Smooth muscle cell (in vitro differentiated cells): ENCODE results near the gene TUSC2. TPM values are rescaled to one million over a fixed set of nuclear protein-coding genes. Genes with fewer than 3 reads are reported as not detected.

Experiments used
- DNase-seq: peaks from one replicate; lab custom pipeline; 2025; ENCODE audit not compliant: unreplicated experiment; lab: John Stamatoyannopoulos, UW
- H2AFZ ChIP-seq: fragments of 200-600 bp; sonication (generic); 2 replicates; pipeline ENCODE4 v1.6.0; 2016; ENCODE audit warnings: antibody characterized with exemption, low read depth, mild to moderate bottlenecking
- H3F3A ChIP-seq: fragments of 200-600 bp; sonication (generic); 2 replicates; pipeline ENCODE4 v1.6.0; 2017; ENCODE audit warnings: antibody characterized with exemption, low read depth
- H3K27ac ChIP-seq: fragments of 200-600 bp; sonication (generic); 2 replicates; pipeline ENCODE4 v1.5.1; 2016; ENCODE audit warnings: low read depth, mild to moderate bottlenecking
- H3K27me3 ChIP-seq: fragments of 200-600 bp; sonication (generic); 2 replicates; pipeline ENCODE4 v1.6.1; 2016; ENCODE audit warnings: low read depth, mild to moderate bottlenecking
- H3K36me3 ChIP-seq: fragments of 200-600 bp; sonication (generic); 2 replicates; pipeline ENCODE4 v1.5.1; 2016; ENCODE audit warnings: low read depth
- H3K4me1 ChIP-seq: fragments of 200-600 bp; sonication (generic); 2 replicates; pipeline ENCODE4 v1.5.1; 2016; ENCODE audit warnings: low read depth
- H3K4me2 ChIP-seq: fragments of 200-600 bp; sonication (generic); 2 replicates; pipeline ENCODE4 v1.6.0; 2016; ENCODE audit warnings: mild to moderate bottlenecking
- H3K4me3 ChIP-seq: fragments of 200-600 bp; sonication (generic); 2 replicates; pipeline ENCODE4 v1.5.1; 2016; ENCODE audit warnings: mild to moderate bottlenecking
- H3K79me2 ChIP-seq: fragments of 200-600 bp; sonication (generic); 2 replicates; pipeline ENCODE4 v1.6.0; 2016; ENCODE audit warnings: low read depth, mild to moderate bottlenecking
- H3K9ac ChIP-seq: fragments of 200-600 bp; sonication (generic); 2 replicates; pipeline ENCODE4 v1.6.0; 2016; ENCODE audit warnings: low read depth
- H3K9me3 ChIP-seq: fragments of 200-600 bp; sonication (generic); replicated peaks from 2 replicates; pipeline ENCODE4 v1.5.1; 2016; ENCODE audit warnings: low read depth
- H4K20me1 ChIP-seq: fragments of 200-600 bp; sonication (generic); 2 replicates; pipeline ENCODE4 v1.6.0; 2016; ENCODE audit warnings: low read depth
- WGBS: methylation state at CpG from one replicate; pipeline ENCODE4 v1.1.7; 2016; ENCODE audit warnings: low lambda C conversion rate; 5-methylcytosine and 5-hydroxymethylcytosine counted together
- polyA plus RNA-seq: library from polyadenylated mRNA; unstranded; fragments of >200 nt; fragmentation: Nextera tagmentation; extraction: Ambion mirVana; gene quantifications from 2 replicates; pipeline ENCODE4 v1.2.1, GENCODE V29; 2016
- total RNA-seq: library from RNA; depleted of rRNA; stranded (reverse); fragments of >200 nt; gene quantifications from 2 replicates; pipeline ENCODE4 v1.2.3, GENCODE V29; 2014
- TF ChIP-seq, protein P1 (sequence below): fragments of 200-600 bp; sonication (generic); IDR thresholded peaks from 2 replicates; pipeline ENCODE4 v1.5.1; 2017; ENCODE audit warnings: borderline replicate concordance, mild to moderate bottlenecking, antibody characterized with exemption; ENCODE audit not compliant: insufficient read depth, poor library complexity, severe bottlenecking

TUSC2 gene
- total and polyA plus RNA-seq, 2 experiments from 2014 or later = 25.1 to 53.4 TPM

DNA sequence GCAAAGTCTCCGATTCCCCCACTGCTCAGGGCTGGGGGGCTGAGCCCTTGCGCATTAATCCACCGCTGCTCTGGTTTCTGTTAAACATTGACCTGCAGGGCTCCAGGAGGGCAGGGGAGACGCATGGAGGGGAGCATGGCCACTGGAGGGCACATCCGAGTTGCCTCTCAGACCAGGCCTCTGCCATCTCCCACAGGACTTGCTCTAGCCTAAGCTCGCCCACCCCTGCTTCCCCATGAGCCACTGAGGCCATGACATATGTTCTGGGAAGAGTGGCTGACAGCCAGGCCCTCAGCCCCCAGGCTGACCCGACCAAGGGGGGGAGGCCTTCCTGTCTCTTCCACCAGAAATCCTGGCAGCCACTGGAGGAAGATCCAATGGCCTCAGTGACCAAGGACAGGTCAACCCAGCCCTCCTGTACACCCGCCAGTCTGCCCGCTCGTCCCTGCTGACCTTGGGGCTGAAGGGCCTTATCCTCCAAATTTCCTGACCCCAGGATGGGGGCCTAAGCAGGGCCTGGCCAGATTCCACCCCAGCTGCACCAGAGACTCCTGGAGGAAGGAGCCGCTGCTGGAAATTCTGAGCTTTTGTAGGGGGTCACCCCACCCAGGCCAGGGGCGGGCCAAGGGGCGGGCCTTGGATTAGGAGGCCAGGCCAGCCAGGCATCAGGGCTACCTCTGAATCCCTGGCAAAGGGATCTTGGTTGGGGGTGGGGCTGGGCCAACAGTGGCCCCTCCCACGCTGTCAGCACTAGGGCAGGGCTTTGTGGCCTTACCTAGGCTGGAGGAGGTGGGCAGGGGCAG lies 24.8 kb downstream of the TUSC2 start, which contains the start of gene HYAL1:
HYAL1 (minus strand) TSS at position 562 of the 803 bp plus-strand sequence. CDS start 618 bp downstream, outside the sequence.
- no peaks in the 10 kb centered on the region for H3K27me3 ChIP-seq
- no peak for DNase-seq
- H3K4me2 ChIP-seq = no peak within 1 kb of the TSS
- no peaks in the 10 kb centered on the region for H3K9me3 ChIP-seq
- 85% methylated on average over 14 of the region's 14 CpGs for WGBS
- H3K79me2 ChIP-seq = no peaks in the 10 kb centered on the region
- no peaks in the 10 kb centered on the region for H3K36me3 ChIP-seq
- no peak within 1 kb of the TSS for H2AFZ ChIP-seq
- H3K4me3 ChIP-seq = no peak within 1 kb of the TSS
- no peak within 1 kb of the TSS for H3K9ac ChIP-seq
- peaks cover 4% of the 10 kb centered on the region for H3F3A ChIP-seq
- no peaks in the 10 kb centered on the region for H4K20me1 ChIP-seq
- TF ChIP-seq, protein P1, sequence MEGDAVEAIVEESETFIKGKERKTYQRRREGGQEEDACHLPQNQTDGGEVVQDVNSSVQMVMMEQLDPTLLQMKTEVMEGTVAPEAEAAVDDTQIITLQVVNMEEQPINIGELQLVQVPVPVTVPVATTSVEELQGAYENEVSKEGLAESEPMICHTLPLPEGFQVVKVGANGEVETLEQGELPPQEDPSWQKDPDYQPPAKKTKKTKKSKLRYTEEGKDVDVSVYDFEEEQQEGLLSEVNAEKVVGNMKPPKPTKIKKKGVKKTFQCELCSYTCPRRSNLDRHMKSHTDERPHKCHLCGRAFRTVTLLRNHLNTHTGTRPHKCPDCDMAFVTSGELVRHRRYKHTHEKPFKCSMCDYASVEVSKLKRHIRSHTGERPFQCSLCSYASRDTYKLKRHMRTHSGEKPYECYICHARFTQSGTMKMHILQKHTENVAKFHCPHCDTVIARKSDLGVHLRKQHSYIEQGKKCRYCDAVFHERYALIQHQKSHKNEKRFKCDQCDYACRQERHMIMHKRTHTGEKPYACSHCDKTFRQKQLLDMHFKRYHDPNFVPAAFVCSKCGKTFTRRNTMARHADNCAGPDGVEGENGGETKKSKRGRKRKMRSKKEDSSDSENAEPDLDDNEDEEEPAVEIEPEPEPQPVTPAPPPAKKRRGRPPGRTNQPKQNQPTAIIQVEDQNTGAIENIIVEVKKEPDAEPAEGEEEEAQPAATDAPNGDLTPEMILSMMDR = no peak
- H3K4me1 ChIP-seq = peaks cover 12% of the 10 kb centered on the region
- H3K27ac ChIP-seq = no peak within 1 kb of the TSS

DNA sequence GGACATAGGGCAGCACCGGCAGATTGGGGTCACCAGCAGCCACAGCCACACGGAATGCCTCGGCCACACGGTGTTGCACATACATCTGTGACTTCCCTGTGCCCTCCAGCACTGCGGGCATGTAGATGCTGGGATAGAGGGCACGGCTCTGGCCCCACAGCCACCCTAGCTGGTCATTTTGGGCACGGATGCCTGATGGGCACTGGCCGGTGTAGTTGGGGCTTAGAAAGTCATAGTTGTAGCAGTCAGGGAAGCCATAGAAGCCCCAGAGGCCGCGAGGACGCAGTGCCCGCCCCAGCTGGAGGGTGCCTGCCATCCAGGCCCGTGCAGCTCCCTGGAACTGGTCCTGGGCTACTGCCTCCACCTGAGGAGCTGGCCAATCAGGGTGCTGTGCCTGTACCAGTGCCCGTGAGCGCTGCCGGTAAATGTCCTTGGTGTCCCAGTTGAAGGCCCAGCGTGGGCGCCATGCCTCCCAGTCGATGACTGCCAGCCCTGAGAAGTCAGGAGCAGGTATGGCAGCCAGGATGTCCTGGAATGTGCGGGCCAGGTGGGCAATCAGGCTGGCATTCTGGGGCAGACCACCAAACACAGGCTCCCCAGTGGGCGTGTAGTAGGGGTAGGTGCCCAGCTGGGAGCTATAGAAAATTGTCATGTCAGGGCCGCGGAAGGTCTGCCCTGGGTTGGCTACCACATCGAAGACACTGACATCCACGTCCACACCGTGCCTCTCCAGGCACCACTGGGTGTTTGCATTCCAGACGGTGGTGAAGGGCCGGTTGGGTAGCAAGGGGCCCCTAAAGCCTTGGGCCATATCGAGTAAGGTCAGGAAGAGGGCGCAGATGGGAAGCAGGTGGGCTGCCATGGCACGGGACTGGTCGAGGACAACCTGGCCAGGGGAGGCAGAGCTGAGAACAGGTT lies 25.7 kb downstream of the TUSC2 start:
- H4K20me1 ChIP-seq = no peaks in the 10 kb centered on the region
- H3K36me3 ChIP-seq = no peaks in the 10 kb centered on the region
- no peak overlapping the region for H3K27ac ChIP-seq
- H3K9me3 ChIP-seq = no peaks in the 10 kb centered on the region
- H3F3A ChIP-seq = peaks cover 4% of the 10 kb centered on the region
- no peak overlapping the region for H3K4me2 ChIP-seq
- 94% methylated on average over 32 of the region's 32 CpGs for WGBS
- no peak overlapping the region for H3K4me3 ChIP-seq
- no peak for DNase-seq
- no peak overlapping the region for H3K9ac ChIP-seq
- peaks cover 13% of the 10 kb centered on the region for H3K4me1 ChIP-seq
- H3K79me2 ChIP-seq = no peaks in the 10 kb centered on the region
- no peaks in the 10 kb centered on the region for H3K27me3 ChIP-seq
- no peak overlapping the region for H2AFZ ChIP-seq
- TF ChIP-seq, protein P1 = no peak

DNA sequence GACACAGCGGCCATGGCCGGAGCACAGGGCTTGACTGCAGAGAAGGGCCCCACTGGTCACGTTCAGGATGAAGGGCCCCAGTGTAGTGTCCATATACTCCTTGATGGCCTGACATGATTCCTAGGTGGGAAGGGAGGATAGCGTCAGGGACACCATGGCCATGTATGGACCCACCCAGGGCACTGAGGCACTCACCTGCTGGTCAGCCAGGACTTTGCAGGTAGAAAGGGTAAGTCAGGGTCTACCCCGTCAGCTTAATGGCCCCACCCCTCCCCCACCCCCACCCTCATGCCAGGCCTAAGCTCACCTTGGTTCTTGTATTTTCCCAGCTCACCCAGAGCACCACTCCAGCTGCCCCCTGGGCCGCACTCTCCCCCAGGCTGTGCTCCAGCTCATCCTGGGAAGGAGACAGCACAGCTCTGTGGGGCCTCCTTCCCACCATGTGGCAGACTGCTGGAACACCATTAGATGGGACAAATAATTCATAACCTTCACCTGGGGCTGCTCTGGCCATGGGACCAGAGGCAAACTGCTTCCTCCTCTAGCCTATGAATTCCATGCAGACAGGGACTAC lies 27.3 kb downstream of the TUSC2 start:
- Histone ChIP-seq H3K4me3 (no peak overlapping the region), H3K27ac (no peak overlapping the region), H2AFZ (no peak overlapping the region), H3K4me2 (peak overlapping the region; percentile 94), H3K4me1 (peaks cover 13% of the 10 kb centered on the region), H3K9me3 (no peaks in the 10 kb centered on the region), H4K20me1 (no peaks in the 10 kb centered on the region), H3F3A (peaks cover 4% of the 10 kb centered on the region), H3K9ac (no peak overlapping the region), H3K27me3 (no peaks in the 10 kb centered on the region), H3K79me2 (no peaks in the 10 kb centered on the region), H3K36me3 (no peaks in the 10 kb centered on the region)
- no peak for DNase-seq
- WGBS = 97% methylated on average over 6 of the region's 6 CpGs
- TF ChIP-seq, protein P1 = no peak
